Thoracic aorta (tissue), 2 donors: Measurements from ENCODE around the gene PKD1. TPM values are rescaled to one million over a fixed set of nuclear protein-coding genes. Genes with fewer than 3 reads are reported as not detected.

Experiments used
- ATAC-seq: fragments of 150-250 bp; one replicate; pipeline ENCODE4 v1.8.0; 2017; ENCODE audit warnings: low read depth; ENCODE audit not compliant: insufficient number of reproducible peaks, low FRiP score
- DNase-seq: peaks from one replicate; pipeline ENCODE4 v3.0.0-alpha.2; 2020; ENCODE audit warnings: low spot score
- H3K27ac ChIP-seq, 2 donors: fragments of 200-600 bp; sonication (generic); 1 replicate in 1 of 2; 2 replicates in 1 of 2; pipeline ENCODE4 v1.5.1; 2016; ENCODE audit warnings: mild to moderate bottlenecking in 2 of 2, moderate library complexity in 2 of 2
- H3K27me3 ChIP-seq: fragments of 200-600 bp; sonication (generic); replicated peaks from 2 replicates; pipeline ENCODE4 v1.6.0; 2016; ENCODE audit warnings: mild to moderate bottlenecking; ENCODE audit not compliant: insufficient read depth
- H3K36me3 ChIP-seq: fragments of 200-600 bp; sonication (generic); one replicate; pipeline ENCODE4 v1.5.1; 2016
- H3K4me1 ChIP-seq, 2 donors: fragments of 200-600 bp; sonication (generic); 1 replicate in 1 of 2; 2 replicates in 1 of 2; pipeline versions ENCODE4 v1.5.1 to v1.6.0; 2016; ENCODE audit warnings: low read depth in 2 of 2, mild to moderate bottlenecking in 1 of 2; ENCODE audit not compliant: control insufficient read depth in 1 of 2
- H3K4me3 ChIP-seq: fragments of 200-600 bp; sonication (generic); 2 replicates; pipeline ENCODE4 v1.5.1; 2016; ENCODE audit warnings: mild to moderate bottlenecking
- H3K9me3 ChIP-seq: fragments of 200-600 bp; sonication (generic); 2 replicates; pipeline ENCODE4 v1.5.1; 2016
- total RNA-seq, 2 donors: library from RNA; depleted of rRNA; stranded (reverse); fragments of >200 nt; gene quantifications; one replicate each; pipeline versions ENCODE4 v1.1.0 to v1.2.3, GENCODE V29; 2016
- TF ChIP-seq, protein P1 (sequence below): fragments of 200-600 bp; sonication (generic); IDR thresholded peaks from one replicate; pipeline ENCODE4 v1.5.1; 2019; ENCODE audit warnings: antibody characterized with exemption

PKD1 gene
- total RNA-seq, 2 donors from 2014 or later, result 838 to 1,071 TPM

GRCh38 chr16:2077696-2078095 lies 58.0 kb downstream of the PKD1 start:
- H3K27ac ChIP-seq, result no peak overlapping the region
- TF ChIP-seq, protein P1, sequence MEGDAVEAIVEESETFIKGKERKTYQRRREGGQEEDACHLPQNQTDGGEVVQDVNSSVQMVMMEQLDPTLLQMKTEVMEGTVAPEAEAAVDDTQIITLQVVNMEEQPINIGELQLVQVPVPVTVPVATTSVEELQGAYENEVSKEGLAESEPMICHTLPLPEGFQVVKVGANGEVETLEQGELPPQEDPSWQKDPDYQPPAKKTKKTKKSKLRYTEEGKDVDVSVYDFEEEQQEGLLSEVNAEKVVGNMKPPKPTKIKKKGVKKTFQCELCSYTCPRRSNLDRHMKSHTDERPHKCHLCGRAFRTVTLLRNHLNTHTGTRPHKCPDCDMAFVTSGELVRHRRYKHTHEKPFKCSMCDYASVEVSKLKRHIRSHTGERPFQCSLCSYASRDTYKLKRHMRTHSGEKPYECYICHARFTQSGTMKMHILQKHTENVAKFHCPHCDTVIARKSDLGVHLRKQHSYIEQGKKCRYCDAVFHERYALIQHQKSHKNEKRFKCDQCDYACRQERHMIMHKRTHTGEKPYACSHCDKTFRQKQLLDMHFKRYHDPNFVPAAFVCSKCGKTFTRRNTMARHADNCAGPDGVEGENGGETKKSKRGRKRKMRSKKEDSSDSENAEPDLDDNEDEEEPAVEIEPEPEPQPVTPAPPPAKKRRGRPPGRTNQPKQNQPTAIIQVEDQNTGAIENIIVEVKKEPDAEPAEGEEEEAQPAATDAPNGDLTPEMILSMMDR, result no peak
- no peaks in the 10 kb centered on the region for H3K27me3 ChIP-seq
- H3K4me3 ChIP-seq, result no peak overlapping the region
- no peaks in the 10 kb centered on the region for H3K4me1 ChIP-seq
- peaks cover 37% of the 10 kb centered on the region for H3K36me3 ChIP-seq
- ATAC-seq, result no peak
- DNase-seq, result no peak
- no peaks in the 10 kb centered on the region for H3K9me3 ChIP-seq

DNA sequence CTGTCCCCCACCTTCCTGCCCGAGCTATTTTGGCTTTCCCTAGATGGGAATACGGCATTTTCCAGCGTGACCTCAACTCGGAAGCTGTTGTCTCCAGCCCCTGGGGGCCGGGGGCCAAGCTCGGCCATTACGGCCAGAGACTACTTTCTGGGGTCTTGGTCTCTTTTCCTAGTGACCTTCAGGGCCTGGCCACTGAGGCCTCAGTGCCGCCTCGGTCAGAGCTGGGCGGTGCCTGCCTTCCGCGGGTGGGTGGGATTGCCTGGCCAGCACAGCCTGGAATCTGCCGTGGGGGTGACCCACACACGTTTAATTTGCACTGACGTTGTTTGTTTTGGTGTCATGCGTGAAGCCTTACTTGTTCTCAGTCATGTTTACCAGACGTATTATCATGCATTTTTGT lies 58.7 kb downstream of the PKD1 start:
- ATAC-seq (no peak), DNase-seq (no peak)
- H3K9me3 ChIP-seq, result no peaks in the 10 kb centered on the region
- H3K27me3 ChIP-seq, result no peaks in the 10 kb centered on the region
- H3K36me3 ChIP-seq, result peaks cover 42% of the 10 kb centered on the region
- no peaks in the 10 kb centered on the region for H3K4me1 ChIP-seq
- TF ChIP-seq, protein P1, result no peak
- H3K27ac ChIP-seq, result no peak overlapping the region
- no peak overlapping the region for H3K4me3 ChIP-seq

GRCh38 chr16:2076072-2076865 lies 59.4 kb downstream of the PKD1 start:
- TF ChIP-seq, protein P1, result no peak
- H3K4me3 ChIP-seq, result no peak overlapping the region
- no peak overlapping the region for H3K27ac ChIP-seq
- DNase-seq (no peak), ATAC-seq (no peak)
- H3K27me3 ChIP-seq, result no peaks in the 10 kb centered on the region
- peaks cover 46% of the 10 kb centered on the region for H3K36me3 ChIP-seq
- no peaks in the 10 kb centered on the region for H3K9me3 ChIP-seq
- H3K4me1 ChIP-seq, result no peaks in the 10 kb centered on the region

GRCh38 chr16:2075631-2076030 lies 60.1 kb downstream of the PKD1 start:
- Histone ChIP-seq H3K4me1 (no peaks in the 10 kb centered on the region), H3K4me3 (no peak overlapping the region), H3K9me3 (no peaks in the 10 kb centered on the region), H3K27ac (no peak overlapping the region), H3K36me3 (peaks cover 47% of the 10 kb centered on the region), H3K27me3 (no peaks in the 10 kb centered on the region)
- TF ChIP-seq, protein P1, result no peak
- DNase-seq, result no peak
- ATAC-seq, result no peak

GRCh38 chr16:2074071-2074470 lies 61.6 kb downstream of the PKD1 start:
- Histone ChIP-seq H3K27ac (no peak overlapping the region), H3K27me3 (no peaks in the 10 kb centered on the region), H3K36me3 (peaks cover 45% of the 10 kb centered on the region), H3K4me1 (no peaks in the 10 kb centered on the region), H3K4me3 (no peak overlapping the region), H3K9me3 (no peaks in the 10 kb centered on the region)
- TF ChIP-seq, protein P1, result no peak
- no peak for DNase-seq
- ATAC-seq, result no peak
